Neuronal stem cell (in vitro differentiated cells): ENCODE measurements around the gene GPRIN1.
A peak's percentile ranks its signal among the peaks of the same experiment; 100 is the strongest.

Experiments
- DNase-seq: peaks from one replicate; pipeline ENCODE4 v3.0.0-alpha.2; 2013; ENCODE audit warnings: low spot score
- H2AFZ ChIP-seq: one replicate; pipeline ENCODE4 v1.6.1; 2013; ENCODE audit warnings: mild to moderate bottlenecking, low read length, inconsistent platforms
- H2AK5ac ChIP-seq: 2 replicates; pipeline ENCODE4 v1.6.1; 2013; ENCODE audit warnings: low read depth, mild to moderate bottlenecking, inconsistent platforms, low read length, moderate library complexity, mixed read lengths
- H2BK120ac ChIP-seq: 2 replicates; pipeline ENCODE4 v1.6.1; 2013; ENCODE audit warnings: low read depth, mild to moderate bottlenecking, inconsistent platforms, low read length, moderate library complexity, mixed read lengths
- H2BK12ac ChIP-seq: one replicate; pipeline ENCODE4 v1.6.1; 2013; ENCODE audit warnings: low read length, inconsistent platforms
- H2BK15ac ChIP-seq: 2 replicates; pipeline ENCODE4 v1.6.1; 2013; ENCODE audit warnings: mild to moderate bottlenecking, low read length, inconsistent platforms, mixed read lengths
- H2BK5ac ChIP-seq: one replicate; pipeline ENCODE4 v1.6.1; 2013; ENCODE audit warnings: inconsistent platforms, mild to moderate bottlenecking, low read length, moderate library complexity
- H3K14ac ChIP-seq: one replicate; pipeline ENCODE4 v1.6.1; 2013; ENCODE audit warnings: low read length, inconsistent platforms
- H3K18ac ChIP-seq: 2 replicates; pipeline ENCODE4 v1.6.1; 2013; ENCODE audit warnings: low read length, inconsistent platforms
- H3K23ac ChIP-seq: 2 replicates; pipeline ENCODE4 v1.6.1; 2013; ENCODE audit warnings: low read depth, mild to moderate bottlenecking, mixed read lengths, low read length, inconsistent platforms; ENCODE audit not compliant: poor library complexity
- H3K27ac ChIP-seq: replicated peaks from 3 replicates; pipeline ENCODE4 v1.5.1; 2013; ENCODE audit warnings: low read length, inconsistent platforms
- H3K27me3 ChIP-seq, 3 experiments: 2 replicates each; pipeline ENCODE4 v1.6.1; 2013; ENCODE audit warnings: low read length in 3 of 3, mild to moderate bottlenecking in 2 of 3, inconsistent platforms in 1 of 3, low read depth in 1 of 3, mixed read lengths in 1 of 3, moderate library complexity in 1 of 3; ENCODE audit not compliant: control insufficient read depth in 3 of 3, insufficient read depth in 3 of 3
- H3K36me3 ChIP-seq, 2 donors: replicated peaks in 1 of 2; 2 replicates each; pipeline ENCODE4 v1.6.1; 2013; ENCODE audit warnings: low read length in 2 of 2; ENCODE audit not compliant: control insufficient read depth in 2 of 2, insufficient read depth in 2 of 2
- H3K4ac ChIP-seq: 2 replicates; pipeline ENCODE4 v1.6.1; 2013; ENCODE audit warnings: inconsistent platforms, mild to moderate bottlenecking, low read length, moderate library complexity
- H3K4me1 ChIP-seq, 2 donors: 1 replicate in 1 of 2; 2 replicates in 1 of 2; pipeline ENCODE4 v1.6.1; 2013; ENCODE audit warnings: low read length in 2 of 2, low read depth in 1 of 2; ENCODE audit not compliant: control insufficient read depth in 2 of 2, insufficient read depth in 1 of 2
- H3K4me2 ChIP-seq: one replicate; pipeline ENCODE4 v1.6.1; 2013; ENCODE audit warnings: mild to moderate bottlenecking, low read length, inconsistent platforms; ENCODE audit not compliant: insufficient read depth, poor library complexity, severe bottlenecking
- H3K4me3 ChIP-seq, 2 donors: 2 replicates each; pipeline ENCODE4 v1.5.1; 2013; ENCODE audit warnings: low read length in 2 of 2, mild to moderate bottlenecking in 2 of 2, inconsistent platforms in 1 of 2, moderate library complexity in 1 of 2
- H3K79me1 ChIP-seq: one replicate; pipeline ENCODE4 v1.6.1; 2013; ENCODE audit warnings: low read depth, mild to moderate bottlenecking, inconsistent platforms, low read length, moderate library complexity
- H3K9ac ChIP-seq: one replicate; pipeline ENCODE4 v1.6.1; 2013; ENCODE audit warnings: mild to moderate bottlenecking, low read depth, low read length, inconsistent platforms; ENCODE audit not compliant: poor library complexity
- H3K9me3 ChIP-seq, 2 donors: replicated peaks in 1 of 2; 2 replicates each; pipeline versions ENCODE3 to v1.6.1; 2013; ENCODE audit warnings: low read length in 2 of 2, mild to moderate bottlenecking in 2 of 2, inconsistent platforms in 1 of 2, low read depth in 1 of 2, mixed read lengths in 1 of 2, moderate library complexity in 1 of 2; ENCODE audit not compliant: control insufficient read depth in 2 of 2, insufficient read depth in 1 of 2
- H4K8ac ChIP-seq: one replicate; pipeline ENCODE4 v1.6.1; 2013; ENCODE audit warnings: low read depth, mild to moderate bottlenecking, inconsistent platforms, low read length, moderate library complexity
- H4K91ac ChIP-seq: one replicate; pipeline ENCODE4 v1.6.1; 2013; ENCODE audit warnings: low read length, low read depth, mild to moderate bottlenecking, inconsistent platforms; ENCODE audit not compliant: poor library complexity
- WGBS, 2 donors: extraction: QIAGEN DNeasy Blood & Tissue Kit; methylation state at CpG; one replicate each; pipeline ENCODE4 v1.1.7; 2013; ENCODE audit warnings: missing lambda C conversion rate in 2 of 2, mixed read lengths in 1 of 2; ENCODE audit not compliant: insufficient read length in 2 of 2, insufficient replicate concordance in 1 of 2; ENCODE audit errors: extremely low coverage in 2 of 2; 5-methylcytosine and 5-hydroxymethylcytosine counted together

The GPRIN1 gene

GRCh38 chr5:176610435-176610773 lies 448 bp upstream of the GPRIN1 start:
- H3K14ac ChIP-seq, result no peak overlapping the region
- no peak overlapping the region for H2BK15ac ChIP-seq
- H3K4ac ChIP-seq, result no peak overlapping the region
- peaks cover 10 to 24% of the 10 kb centered on the region in 2 donors for H3K4me1 ChIP-seq
- no peak overlapping the region for H2BK120ac ChIP-seq
- peak overlapping the region; percentile 70 for H3K18ac ChIP-seq
- H2BK12ac ChIP-seq, result no peak overlapping the region
- no peak overlapping the region for H2AK5ac ChIP-seq
- peak overlapping the region; percentile 94 for H2AFZ ChIP-seq
- peaks cover 0 to 16% of the 10 kb centered on the region in 2 donors for H3K36me3 ChIP-seq
- DNase-seq, result no peak
- no peaks in the 10 kb centered on the region for H3K79me1 ChIP-seq
- WGBS, 2 donors, result no CpG with 5 or more reads among the region's 31 CpGs
- H2BK5ac ChIP-seq, result no peak overlapping the region
- H3K4me3 ChIP-seq, result peak overlapping the region; percentile 65 to 79
- H4K91ac ChIP-seq, result no peak overlapping the region
- no peaks in the 10 kb centered on the region for H3K9me3 ChIP-seq
- H3K27me3 ChIP-seq, result peaks cover 0 to 27% (median 13%) of the 10 kb centered on the region in 3 experiments
- no peak overlapping the region for H4K8ac ChIP-seq
- no peak overlapping the region for H3K27ac ChIP-seq
- no peak overlapping the region for H3K9ac ChIP-seq
- H3K23ac ChIP-seq, result no peak overlapping the region
- H3K4me2 ChIP-seq, result peak overlapping the region; percentile 80

GRCh38 chr5:176608937-176609723 lies 826 bp downstream of the GPRIN1 start:
- Histone ChIP-seq H2BK120ac (no peak overlapping the region), H3K27me3 (peaks cover 0 to 20% (median 13%) of the 10 kb centered on the region in 3 experiments), H3K9ac (peak overlapping the region; percentile 92), H3K4me1 (peaks cover 10 to 19% of the 10 kb centered on the region in 2 donors), H3K4me2 (peak overlapping the region; percentile 91), H4K91ac (no peak overlapping the region), H2BK15ac (no peak overlapping the region), H3K27ac (no peak overlapping the region), H3K79me1 (no peaks in the 10 kb centered on the region), H2BK12ac (no peak overlapping the region), H2BK5ac (no peak overlapping the region), H4K8ac (no peak overlapping the region), H2AK5ac (no peak overlapping the region), H2AFZ (peak overlapping the region; percentile 94), H3K4me3 (peak overlapping the region; percentile 65 to 80), H3K18ac (peak overlapping the region; percentile 89), H3K36me3 (peaks cover 0 to 21% of the 10 kb centered on the region in 2 donors), H3K14ac (no peak overlapping the region), H3K4ac (no peak overlapping the region), H3K23ac (peak overlapping the region; percentile 95), H3K9me3 (no peaks in the 10 kb centered on the region)
- DNase-seq, result no peak
- no CpG with 5 or more reads among the region's 46 CpGs for WGBS, 2 donors

GRCh38 chr5:176608142-176608705 lies 1.7 kb downstream of the GPRIN1 start:
- no peak overlapping the region for H3K23ac ChIP-seq
- H3K79me1 ChIP-seq, result peaks cover 3% of the 10 kb centered on the region
- H4K91ac ChIP-seq, result no peak overlapping the region
- H3K4me1 ChIP-seq, result peaks cover 12 to 13% of the 10 kb centered on the region in 2 donors
- H3K14ac ChIP-seq, result no peak overlapping the region
- no peak overlapping the region for H2BK120ac ChIP-seq
- H2BK15ac ChIP-seq, result no peak overlapping the region
- H3K27me3 ChIP-seq, result peaks cover 0 to 14% (median 13%) of the 10 kb centered on the region in 3 experiments
- H3K9ac ChIP-seq, result no peak overlapping the region
- WGBS, 2 donors, result no CpG with 5 or more reads among the region's 4 CpGs
- no peak overlapping the region for H3K27ac ChIP-seq
- no peak overlapping the region for H2BK12ac ChIP-seq
- peak overlapping the region; percentile 27 to 65 for H3K4me3 ChIP-seq
- no peak overlapping the region for H3K4me2 ChIP-seq
- no peak overlapping the region for H2BK5ac ChIP-seq
- no peak overlapping the region for H3K4ac ChIP-seq
- no peak overlapping the region for H3K18ac ChIP-seq
- peaks cover 0 to 21% of the 10 kb centered on the region in 2 donors for H3K36me3 ChIP-seq
- DNase-seq, result no peak
- H3K9me3 ChIP-seq, result no peaks in the 10 kb centered on the region
- H2AFZ ChIP-seq, result no peak overlapping the region
- H2AK5ac ChIP-seq, result no peak overlapping the region
- H4K8ac ChIP-seq, result no peak overlapping the region

GRCh38 chr5:176606875-176607274 lies 3.1 kb downstream of the GPRIN1 start:
- no peak overlapping the region for H3K23ac ChIP-seq
- H3K27me3 ChIP-seq, result peaks cover 0 to 9% (median 3%) of the 10 kb centered on the region in 3 experiments
- no peak for DNase-seq
- no peak overlapping the region for H2BK120ac ChIP-seq
- H3K79me1 ChIP-seq, result peaks cover 3% of the 10 kb centered on the region
- H3K9ac ChIP-seq, result no peak overlapping the region
- peaks cover 12 to 13% of the 10 kb centered on the region in 2 donors for H3K4me1 ChIP-seq
- H3K14ac ChIP-seq, result no peak overlapping the region
- no peak overlapping the region for H2BK5ac ChIP-seq
- no CpG with 5 or more reads among the region's 3 CpGs for WGBS, 2 donors
- no peak overlapping the region for H4K8ac ChIP-seq
- no peak overlapping the region for H2BK15ac ChIP-seq
- no peaks in the 10 kb centered on the region for H3K9me3 ChIP-seq
- H3K18ac ChIP-seq, result no peak overlapping the region
- H3K27ac ChIP-seq, result no peak overlapping the region
- H3K4me3 ChIP-seq, result no peak overlapping the region
- H2BK12ac ChIP-seq, result no peak overlapping the region
- no peak overlapping the region for H3K4ac ChIP-seq
- peaks cover 0 to 21% of the 10 kb centered on the region in 2 donors for H3K36me3 ChIP-seq
- no peak overlapping the region for H2AFZ ChIP-seq
- H4K91ac ChIP-seq, result no peak overlapping the region
- no peak overlapping the region for H2AK5ac ChIP-seq
- H3K4me2 ChIP-seq, result no peak overlapping the region
